ENCODE data around the gene ELP2.

The ELP2 gene

DNA sequence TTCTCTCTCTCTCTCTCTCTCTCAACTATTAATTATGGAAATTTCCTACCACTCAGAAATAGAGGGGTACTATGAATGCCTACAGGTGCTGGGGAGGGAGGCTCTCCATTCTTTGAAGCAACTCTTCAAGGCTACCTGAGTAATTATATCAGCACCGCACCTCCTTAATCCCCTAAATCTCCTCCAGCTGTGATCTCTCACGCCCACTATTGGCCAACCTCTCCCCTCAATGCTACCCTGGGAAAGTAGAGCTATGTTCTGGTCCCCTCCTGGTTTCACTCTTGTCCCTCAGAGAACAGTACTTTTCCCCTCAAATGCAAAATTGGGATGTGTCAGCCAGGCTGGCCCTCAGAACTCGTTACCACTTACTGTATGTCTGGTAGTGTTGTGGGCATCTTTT lies 59.2 kb downstream of the ELP2 start:
- ATAC-seq (ENCODE audit: insufficient read depth, low read depth) (no peak), DNase-seq (no peak)
- Histone ChIP-seq H2AFZ (ENCODE audit: low read depth, low read length) (no peak overlapping the region), H3K4me1 (ENCODE audit: insufficient read depth, low read length) (no peaks in the 10 kb centered on the region), H3K27ac (ENCODE audit: low read length) (no peak overlapping the region), H3K9ac (ENCODE audit: low read depth, low read length) (no peak overlapping the region), H3K79me2 (ENCODE audit: insufficient read depth, low read length) (no peaks in the 10 kb centered on the region), H3K9me3 (ENCODE audit: insufficient read depth, low read length, severe bottlenecking) (no peaks in the 10 kb centered on the region), H3K4me3 (ENCODE audit: low read depth in 1 of 2, low read length in 2 of 2) (no peak overlapping the region), H4K20me1 (ENCODE audit: insufficient read depth, low read length) (no peaks in the 10 kb centered on the region), H3K4me2 (ENCODE audit: insufficient read depth, low read length) (no peak overlapping the region), H3K27me3 (ENCODE audit: insufficient read depth, low read length, poor library complexity) (no peaks in the 10 kb centered on the region), H3K36me3 (ENCODE audit: insufficient read depth, low read length) (no peaks in the 10 kb centered on the region)
- TF ChIP-seq, protein P1, sequence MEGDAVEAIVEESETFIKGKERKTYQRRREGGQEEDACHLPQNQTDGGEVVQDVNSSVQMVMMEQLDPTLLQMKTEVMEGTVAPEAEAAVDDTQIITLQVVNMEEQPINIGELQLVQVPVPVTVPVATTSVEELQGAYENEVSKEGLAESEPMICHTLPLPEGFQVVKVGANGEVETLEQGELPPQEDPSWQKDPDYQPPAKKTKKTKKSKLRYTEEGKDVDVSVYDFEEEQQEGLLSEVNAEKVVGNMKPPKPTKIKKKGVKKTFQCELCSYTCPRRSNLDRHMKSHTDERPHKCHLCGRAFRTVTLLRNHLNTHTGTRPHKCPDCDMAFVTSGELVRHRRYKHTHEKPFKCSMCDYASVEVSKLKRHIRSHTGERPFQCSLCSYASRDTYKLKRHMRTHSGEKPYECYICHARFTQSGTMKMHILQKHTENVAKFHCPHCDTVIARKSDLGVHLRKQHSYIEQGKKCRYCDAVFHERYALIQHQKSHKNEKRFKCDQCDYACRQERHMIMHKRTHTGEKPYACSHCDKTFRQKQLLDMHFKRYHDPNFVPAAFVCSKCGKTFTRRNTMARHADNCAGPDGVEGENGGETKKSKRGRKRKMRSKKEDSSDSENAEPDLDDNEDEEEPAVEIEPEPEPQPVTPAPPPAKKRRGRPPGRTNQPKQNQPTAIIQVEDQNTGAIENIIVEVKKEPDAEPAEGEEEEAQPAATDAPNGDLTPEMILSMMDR (IDR thresholded peaks at IDR 0.05; ENCODE audit: borderline replicate concordance, extremely low read depth, low read length, poor library complexity, severe bottlenecking), result no peak
- no peak for TF ChIP-seq EZH2 (IDR thresholded peaks at IDR 0.05; ENCODE audit: borderline replicate concordance, low read depth, low read length, severe bottlenecking)

DNA sequence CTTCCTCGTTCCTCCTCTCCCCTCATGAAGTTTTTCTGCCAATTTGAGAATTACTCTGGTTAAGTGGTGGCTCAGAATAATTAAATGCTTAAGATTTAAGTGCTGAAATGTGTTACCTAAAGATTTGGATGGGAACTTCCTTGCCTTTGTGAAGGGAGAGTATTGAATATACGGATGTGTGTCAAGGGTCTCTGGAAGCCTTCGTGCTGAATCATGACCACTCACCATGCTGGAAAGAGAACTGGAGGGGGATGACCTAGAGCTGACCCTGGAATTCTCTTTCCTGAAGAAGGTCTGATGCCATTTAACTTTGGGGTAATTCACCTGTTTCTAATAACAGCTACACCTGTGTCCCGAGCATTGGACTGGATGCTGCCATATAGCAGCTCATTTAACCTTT lies 59.8 kb downstream of the ELP2 start:
- Histone ChIP-seq H3K4me3 (ENCODE audit: low read depth in 1 of 2, low read length in 2 of 2) (no peak overlapping the region), H3K4me1 (ENCODE audit: insufficient read depth, low read length) (no peaks in the 10 kb centered on the region), H4K20me1 (ENCODE audit: insufficient read depth, low read length) (no peaks in the 10 kb centered on the region), H2AFZ (ENCODE audit: low read depth, low read length) (no peak overlapping the region), H3K27ac (ENCODE audit: low read length) (no peak overlapping the region), H3K9ac (ENCODE audit: low read depth, low read length) (no peak overlapping the region), H3K9me3 (ENCODE audit: insufficient read depth, low read length, severe bottlenecking) (no peaks in the 10 kb centered on the region), H3K27me3 (ENCODE audit: insufficient read depth, low read length, poor library complexity) (no peaks in the 10 kb centered on the region), H3K4me2 (ENCODE audit: insufficient read depth, low read length) (no peak overlapping the region), H3K79me2 (ENCODE audit: insufficient read depth, low read length) (no peaks in the 10 kb centered on the region), H3K36me3 (ENCODE audit: insufficient read depth, low read length) (no peaks in the 10 kb centered on the region)
- ATAC-seq (ENCODE audit: insufficient read depth, low read depth) (no peak), DNase-seq (no peak)
- TF ChIP-seq EZH2 (IDR thresholded peaks at IDR 0.05; ENCODE audit: borderline replicate concordance, low read depth, low read length, severe bottlenecking), result no peak
- TF ChIP-seq, protein P1 (IDR thresholded peaks at IDR 0.05; ENCODE audit: borderline replicate concordance, extremely low read depth, low read length, poor library complexity, severe bottlenecking), result no peak

DNA sequence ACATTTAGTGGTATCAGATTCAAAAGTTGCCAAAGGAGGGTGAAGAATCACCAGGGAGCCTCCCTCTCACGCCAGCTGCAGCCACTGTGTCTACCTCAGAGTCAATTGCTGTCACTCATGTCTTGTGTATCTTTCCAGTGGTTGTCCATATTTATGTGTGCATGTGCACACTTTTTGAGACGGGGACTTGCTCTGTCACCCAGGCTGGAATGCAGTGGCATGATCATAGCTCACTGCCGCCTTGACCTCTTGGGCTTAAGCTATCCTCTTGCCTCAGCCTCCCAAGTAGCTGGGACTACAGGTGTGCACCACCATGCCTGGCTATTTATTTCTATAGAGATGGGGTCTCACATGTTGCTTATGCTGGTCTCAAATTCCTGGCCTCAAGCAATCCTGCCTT lies 61.6 kb downstream of the ELP2 start:
- Histone ChIP-seq H3K4me1 (ENCODE audit: insufficient read depth, low read length) (no peaks in the 10 kb centered on the region), H4K20me1 (ENCODE audit: insufficient read depth, low read length) (no peaks in the 10 kb centered on the region), H3K4me2 (ENCODE audit: insufficient read depth, low read length) (no peak overlapping the region), H3K27ac (ENCODE audit: low read length) (no peak overlapping the region), H3K4me3 (ENCODE audit: low read depth in 1 of 2, low read length in 2 of 2) (no peak overlapping the region), H3K27me3 (ENCODE audit: insufficient read depth, low read length, poor library complexity) (no peaks in the 10 kb centered on the region), H3K79me2 (ENCODE audit: insufficient read depth, low read length) (no peaks in the 10 kb centered on the region), H2AFZ (ENCODE audit: low read depth, low read length) (no peak overlapping the region), H3K9ac (ENCODE audit: low read depth, low read length) (no peak overlapping the region), H3K36me3 (ENCODE audit: insufficient read depth, low read length) (no peaks in the 10 kb centered on the region), H3K9me3 (ENCODE audit: insufficient read depth, low read length, severe bottlenecking) (no peaks in the 10 kb centered on the region)
- no peak for DNase-seq
- ATAC-seq (ENCODE audit: insufficient read depth, low read depth), result no peak
- TF ChIP-seq EZH2 (IDR thresholded peaks at IDR 0.05; ENCODE audit: borderline replicate concordance, low read depth, low read length, severe bottlenecking), result no peak
- TF ChIP-seq, protein P1 (IDR thresholded peaks at IDR 0.05; ENCODE audit: borderline replicate concordance, extremely low read depth, low read length, poor library complexity, severe bottlenecking), result no peak

DNA sequence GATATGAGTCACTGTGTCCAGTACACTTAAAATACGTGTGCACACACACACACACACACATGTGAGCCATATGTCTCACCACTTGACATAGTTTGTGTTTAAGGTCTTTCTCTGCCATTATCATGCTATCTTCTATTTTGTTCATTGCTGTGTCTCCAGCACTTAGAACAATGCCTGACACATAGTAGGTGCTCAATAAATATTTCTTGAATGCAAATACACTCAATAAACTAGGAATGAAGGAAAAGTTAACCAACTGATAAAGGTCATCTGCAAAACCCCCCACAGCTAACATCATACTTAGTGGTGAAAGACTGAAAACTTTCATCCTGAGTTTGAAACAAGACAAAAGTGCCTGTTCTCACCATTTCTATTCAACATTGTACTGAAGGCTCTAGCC lies 62.0 kb downstream of the ELP2 start:
- Histone ChIP-seq H3K27me3 (ENCODE audit: insufficient read depth, low read length, poor library complexity) (no peaks in the 10 kb centered on the region), H3K79me2 (ENCODE audit: insufficient read depth, low read length) (no peaks in the 10 kb centered on the region)
- ATAC-seq (ENCODE audit: insufficient read depth, low read depth), result no peak

More for the DNA sequence above, 62.0 kb downstream of the ELP2 start:
- no peak for DNase-seq
- no peaks in the 10 kb centered on the region for H3K9me3 ChIP-seq (ENCODE audit: insufficient read depth, low read length, severe bottlenecking)
- no peaks in the 10 kb centered on the region for H4K20me1 ChIP-seq (ENCODE audit: insufficient read depth, low read length)
- no peak overlapping the region for H3K27ac ChIP-seq (ENCODE audit: low read length)
- no peaks in the 10 kb centered on the region for H3K4me1 ChIP-seq (ENCODE audit: insufficient read depth, low read length)
- no peak overlapping the region for H3K9ac ChIP-seq (ENCODE audit: low read depth, low read length)
- H3K4me3 ChIP-seq (ENCODE audit: low read depth in 1 of 2, low read length in 2 of 2), result no peak overlapping the region
- H2AFZ ChIP-seq (ENCODE audit: low read depth, low read length), result no peak overlapping the region
- TF ChIP-seq EZH2 (IDR thresholded peaks at IDR 0.05; ENCODE audit: borderline replicate concordance, low read depth, low read length, severe bottlenecking), result no peak
- TF ChIP-seq, protein P1 (IDR thresholded peaks at IDR 0.05; ENCODE audit: borderline replicate concordance, extremely low read depth, low read length, poor library complexity, severe bottlenecking), result no peak
- no peaks in the 10 kb centered on the region for H3K36me3 ChIP-seq (ENCODE audit: insufficient read depth, low read length)
- no peak overlapping the region for H3K4me2 ChIP-seq (ENCODE audit: insufficient read depth, low read length)

All from DND-41 (cell line).